ENCODE results near the gene SAMD8. TPM values are rescaled to one million over a fixed set of nuclear protein-coding genes. Genes with fewer than 3 reads are reported as not detected.
A peak's percentile ranks its signal among the peaks of the same experiment; 100 is the strongest.

SAMD8 gene
- total and polyA plus RNA-seq, 2 of the 8 experiments (the other 6 are each of a cell fraction or from before 2014, with no cell fraction given): 11.7 to 20.9 TPM

DNA sequence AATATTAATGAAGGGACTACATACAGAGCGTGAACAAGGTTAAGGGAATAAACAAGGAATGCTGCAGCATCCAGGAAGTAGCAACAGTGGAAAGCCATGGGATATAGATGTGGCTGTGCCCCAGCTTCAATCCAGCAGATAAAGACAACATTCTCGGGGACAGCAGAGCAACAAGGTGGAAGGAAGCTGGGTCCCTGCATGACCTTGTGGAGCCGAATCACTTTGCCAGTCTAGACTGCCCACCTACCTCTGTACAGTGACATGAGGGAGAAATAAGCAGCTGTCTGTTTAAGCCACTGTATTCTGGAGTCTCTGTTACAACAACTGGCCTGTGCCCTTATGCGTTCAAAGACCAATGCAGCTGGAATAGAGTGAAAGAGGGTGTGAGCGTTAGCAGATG, 30.1 kb upstream of the SAMD8 start:
- ChIA-PET CTCF (ENCODE audit: partially characterized antibody) (interaction anchor here (0.9 to 2.1 kb wide), 3 partner anchors 11 to 17 kb away, joined by 3 to 6 read pairs (median 4); no protein-coding TSS in a partner anchor), POLR2A (ENCODE audit: partially characterized antibody) (interaction anchor here (1.0 kb wide), 1 partner anchor 14 kb away, joined by 3 read pairs; no protein-coding TSS in a partner anchor)

More for the DNA sequence above, 30.1 kb upstream of the SAMD8 start:
- H3K9me3 ChIP-seq (ENCODE audit: insufficient read depth in 2 of 2, low read depth in 1 of 2, low read length in 1 of 2): no peaks in the 10 kb centered on the region; a peak in 1 of 4 replicates
- H2BK5ac ChIP-seq (ENCODE audit: low read depth, low read length): no peak overlapping the region
- no peak overlapping the region for H3K27ac ChIP-seq (ENCODE audit: low read depth, low read length)
- H2BK120ac ChIP-seq (replicated peaks; ENCODE audit: low read depth, low read length): no peak overlapping the region
- H4K5ac ChIP-seq (ENCODE audit: insufficient read length, low read depth, low read length): no peak overlapping the region
- no peak overlapping the region for H2AFZ ChIP-seq (ENCODE audit: low read length)
- no peak overlapping the region for H4K91ac ChIP-seq (replicated peaks; ENCODE audit: insufficient read length, low read length)
- H3K4me1 ChIP-seq (replicated peaks in 1 of 4; ENCODE audit: control insufficient read depth in 3 of 4, insufficient read depth in 4 of 4, low read length in 3 of 4): peaks cover 3 to 12% (median 10%) of the 10 kb centered on the region in 4 experiments; a peak in 5 of 7 replicates
- H4K20me1 ChIP-seq (replicated peaks in 1 of 2; ENCODE audit: control insufficient read depth in 1 of 2, insufficient read depth in 2 of 2, low read length in 2 of 2): no peaks in the 10 kb centered on the region
- no peak overlapping the region for H3K4me2 ChIP-seq (ENCODE audit: insufficient read depth in 1 of 2, low read depth in 2 of 2, low read length in 2 of 2)
- no peak overlapping the region for H2BK12ac ChIP-seq (ENCODE audit: low read depth, low read length)
- H3K79me2 ChIP-seq (ENCODE audit: control insufficient read depth in 1 of 2, insufficient read depth in 2 of 2, low read length in 2 of 2): no peaks in the 10 kb centered on the region
- H3K27me3 ChIP-seq (replicated peaks in 1 of 4; ENCODE audit: control insufficient read depth in 3 of 4, extremely low read depth in 1 of 4, insufficient read depth in 3 of 4, low read length in 3 of 4): no peaks in the 10 kb centered on the region
- 0 out of 2 replicates have a peak overlapping the region, but pooled peaks have one; percentile 56 for H2BK20ac ChIP-seq (ENCODE audit: low read length)
- no peak overlapping the region for H3K14ac ChIP-seq (ENCODE audit: insufficient read length)
- H2AK5ac ChIP-seq (ENCODE audit: low read depth, low read length): no peak overlapping the region
- no peaks in the 10 kb centered on the region for H3K36me3 ChIP-seq (ENCODE audit: control insufficient read depth in 2 of 4, insufficient read depth in 4 of 4, low read length in 3 of 4)
- no peak overlapping the region for H3K23ac ChIP-seq (ENCODE audit: insufficient read length)
- no peak overlapping the region for H3K18ac ChIP-seq (ENCODE audit: extremely low read depth, low read length)
- DNase-seq (ENCODE audit: low read depth in 1 of 2, low spot score in 2 of 2): no peak
- no peak overlapping the region for H3K56ac ChIP-seq (replicated peaks; ENCODE audit: insufficient read length, low read depth, low read length)
- H3K4me3 ChIP-seq (ENCODE audit: extremely low read depth in 1 of 4, insufficient read depth in 2 of 4, low read depth in 3 of 4, low read length in 4 of 4): no peak overlapping the region
- H3K23me2 ChIP-seq (ENCODE audit: low read depth, low read length): no peaks in the 10 kb centered on the region
- H3K79me1 ChIP-seq (ENCODE audit: low read depth, low read length): no peaks in the 10 kb centered on the region
- H3K4ac ChIP-seq (replicated peaks; ENCODE audit: insufficient read length, low read depth, low read length): no peak overlapping the region
- no peak overlapping the region for H3K9ac ChIP-seq (replicated peaks in 1 of 4; ENCODE audit: extremely low read depth in 1 of 4, low read depth in 3 of 4, low read length in 3 of 4)
- TF ChIP-seq POU5F1 (IDR thresholded peaks at IDR 0.05; ENCODE audit: low read depth, low read length) (no peak), KDM1A (IDR thresholded peaks at IDR 0.05; ENCODE audit: borderline replicate concordance, low read length) (no peak), BRCA1 (IDR thresholded peaks at IDR 0.05; ENCODE audit: low read depth, low read length) (no peak)
- H4K8ac ChIP-seq (ENCODE audit: extremely low read depth, insufficient read depth, low read length): no peak overlapping the region
- H2BK15ac ChIP-seq (ENCODE audit: low read length): no peak overlapping the region
- 91% methylated on average over 5 of the region's 5 CpGs; no CpG with 5 or more reads in 1 of the 2 experiments for WGBS, 2 experiments (ENCODE audit: extremely low coverage in 1 of 2, insufficient coverage in 1 of 2, insufficient read length in 1 of 2, insufficient replicate concordance in 2 of 2, low coverage in 1 of 2, low lambda C conversion rate in 2 of 2, missing lambda C conversion rate in 1 of 2)
- no peak for FAIRE-seq

Measured in H1 (cell line).